HG02678 (cell line): ENCODE results near the gene TLCD3B.
"Not testable (repeated sequence)": the region's sequence is repeated elsewhere in the genome, so short reads cannot be mapped to it uniquely, and the experiment has no call there.

Experiments
- ATAC-seq: cut with Tn5 transposase; IDR thresholded peaks from one replicate; pipeline ENCODE4 v1.9.1; 2021; ENCODE audit warnings: mild to moderate bottlenecking, moderate library complexity; ENCODE audit not compliant: unreplicated experiment

TLCD3B gene

DNA sequence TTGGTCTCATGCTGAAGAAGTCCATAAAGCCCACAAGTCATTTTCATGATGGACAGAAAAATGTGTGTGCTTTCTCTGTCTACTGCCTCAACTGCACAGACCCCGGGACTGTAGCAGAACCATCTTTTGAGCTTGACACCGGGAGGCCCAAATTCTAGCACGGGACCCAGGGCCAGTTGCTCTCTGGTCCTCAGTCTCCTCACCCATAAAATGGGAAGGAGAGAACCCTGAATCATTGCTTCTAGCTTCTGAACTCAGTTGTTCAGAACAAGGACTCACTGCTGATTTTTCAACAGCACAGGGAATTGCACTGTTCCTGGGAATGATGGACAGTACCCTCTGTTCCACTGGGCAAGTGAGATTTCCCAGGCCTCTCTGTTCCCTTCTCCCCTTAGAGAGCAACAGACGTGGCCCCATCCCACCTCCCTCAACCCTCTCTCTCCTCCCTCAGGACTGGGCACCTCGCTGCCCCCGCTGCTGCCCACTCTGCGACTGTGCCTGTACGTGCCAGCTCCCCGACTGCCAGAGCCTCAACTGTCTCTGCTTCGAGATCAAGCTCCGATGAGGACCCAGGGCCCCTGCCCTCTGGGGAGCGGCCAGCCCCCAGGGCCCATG is 32.3 kb upstream of the TLCD3B start:
- ATAC-seq, result no peak

DNA sequence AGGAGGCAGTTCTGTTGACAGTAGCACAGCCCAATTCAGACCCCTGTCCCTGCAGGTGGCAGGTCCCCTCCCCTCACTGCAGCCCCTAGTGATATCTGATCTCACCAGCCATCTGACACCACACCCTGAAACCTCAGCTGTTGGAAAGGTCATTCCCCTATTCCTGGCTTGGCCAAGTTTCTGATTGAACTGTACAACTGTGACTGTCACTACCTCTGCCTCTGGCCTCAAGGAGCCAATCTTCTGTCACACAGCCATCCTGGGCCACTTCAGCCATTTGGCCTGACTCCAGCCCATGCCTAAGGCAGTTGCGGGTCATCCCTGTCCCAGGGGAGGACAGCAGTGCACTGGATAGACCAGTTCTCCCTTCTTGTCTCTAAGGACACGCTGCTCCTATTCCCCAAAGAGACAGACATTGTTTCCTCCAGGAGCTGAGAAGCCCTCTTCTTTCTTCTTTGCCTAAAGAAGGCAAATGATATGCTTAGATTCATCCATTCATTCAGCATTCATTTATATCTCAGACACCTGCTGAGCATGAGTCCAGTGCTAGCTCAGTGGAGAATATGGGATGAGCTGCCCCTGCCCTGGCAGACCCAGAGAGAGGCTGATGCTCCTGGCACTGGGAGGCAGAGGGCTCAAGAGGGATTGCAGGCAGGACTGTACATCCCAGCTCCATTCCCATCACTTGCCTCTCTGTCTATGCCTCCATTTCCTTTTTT is 29.9 kb upstream of the TLCD3B start:
- no peak for ATAC-seq

GRCh38 chr16:30060346-30060745 is 29.3 kb upstream of the TLCD3B start:
- no peak for ATAC-seq

- no peak for ATAC-seq
Observed at GRCh38 chr16:30054959-30055553, 24.0 kb upstream of the TLCD3B start.

GRCh38 chr16:30054451-30054850 is 23.4 kb upstream of the TLCD3B start:
- no peak for ATAC-seq

DNA sequence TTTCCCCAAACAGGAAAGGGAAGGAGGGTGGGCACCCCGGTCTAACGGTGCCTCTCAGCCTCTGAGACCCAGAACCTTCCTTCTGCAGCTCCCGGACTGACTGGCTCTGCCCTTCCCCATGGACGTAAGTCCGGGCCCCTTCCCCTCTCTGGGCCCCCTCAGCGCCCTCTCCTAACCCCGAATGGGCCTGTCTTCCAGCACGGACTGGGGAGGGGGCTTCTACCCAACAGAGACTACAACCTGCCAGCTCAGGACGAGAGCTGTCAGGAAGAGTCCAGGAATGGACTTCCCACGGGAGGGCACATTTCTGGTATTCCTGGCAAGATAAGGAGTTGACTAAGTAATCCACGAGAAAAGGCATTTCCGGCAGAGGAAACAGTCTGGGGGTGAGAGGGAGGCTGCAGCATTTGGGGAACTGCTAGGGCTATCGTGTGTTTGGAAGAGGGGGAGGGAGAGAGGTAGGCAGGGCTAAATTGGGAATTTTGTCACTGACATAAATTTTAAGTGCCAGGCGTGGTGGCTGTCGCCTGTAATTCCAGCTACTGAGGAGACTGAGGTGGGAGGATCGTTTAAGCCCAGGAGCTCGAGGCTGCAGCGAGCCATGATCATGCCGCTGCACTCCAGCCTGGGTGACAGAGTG is 22.4 kb upstream of the TLCD3B start:
- ATAC-seq, result no peak

DNA sequence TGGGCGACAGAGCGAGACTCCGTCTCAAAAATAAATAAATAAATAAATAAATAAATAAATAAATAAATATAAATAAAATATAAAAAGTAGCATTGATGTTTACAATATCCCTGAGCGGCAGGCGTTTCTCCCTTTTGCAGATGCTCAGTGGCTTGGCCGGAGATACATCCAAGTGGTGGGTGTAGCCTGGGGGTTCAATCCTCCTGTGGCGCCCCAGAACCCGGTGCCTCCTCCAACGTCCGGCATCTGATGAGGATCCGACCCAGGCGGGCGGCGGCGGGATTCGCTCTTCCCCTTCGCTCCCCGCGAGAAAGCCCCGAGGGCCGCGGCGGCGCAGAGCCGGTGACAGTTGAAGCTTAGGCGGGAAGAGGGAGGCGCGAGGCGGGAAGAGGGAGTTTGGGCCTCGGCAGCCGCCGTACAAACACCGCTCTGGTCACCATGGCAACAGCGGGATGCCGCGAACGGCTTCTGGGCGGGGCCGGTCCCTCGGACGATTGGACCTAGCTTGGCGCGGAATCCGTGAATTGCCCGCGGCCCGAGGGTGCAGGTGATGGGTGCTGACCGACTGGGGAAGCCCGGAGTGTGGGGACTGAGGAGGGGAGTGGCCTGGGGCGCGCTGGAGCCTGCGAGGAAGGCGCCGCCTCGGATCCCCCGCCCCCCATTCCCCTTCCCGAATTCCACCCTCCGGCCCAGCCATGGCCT is 21.8 kb upstream of the TLCD3B start:
- peak; percentile 79 for ATAC-seq

GRCh38 chr16:30051518-30051917 is 20.4 kb upstream of the TLCD3B start:
- ATAC-seq, result no peak

- ATAC-seq, result no peak
Observed at GRCh38 chr16:30049871-30050270, 18.8 kb upstream of the TLCD3B start.

DNA sequence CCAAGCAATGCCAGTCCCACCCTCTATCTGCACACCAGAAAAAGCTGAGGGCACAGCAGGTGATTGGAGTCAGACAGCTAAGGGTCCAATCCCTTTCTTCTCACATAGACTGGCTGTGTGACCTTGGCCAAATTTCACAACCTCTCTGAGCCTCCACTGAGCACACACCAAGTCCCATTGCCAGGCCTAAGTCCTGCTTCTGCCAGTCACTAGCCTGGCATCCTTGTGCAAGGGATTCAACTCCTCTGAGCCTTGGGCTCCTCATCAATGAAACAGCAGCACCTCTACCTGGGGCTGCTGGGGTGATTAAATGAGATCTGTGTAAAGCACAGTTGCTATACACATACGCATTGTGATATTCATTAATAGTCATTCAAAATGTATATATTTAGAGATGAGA is 15.5 kb upstream of the TLCD3B start:
- ATAC-seq, result no peak

DNA sequence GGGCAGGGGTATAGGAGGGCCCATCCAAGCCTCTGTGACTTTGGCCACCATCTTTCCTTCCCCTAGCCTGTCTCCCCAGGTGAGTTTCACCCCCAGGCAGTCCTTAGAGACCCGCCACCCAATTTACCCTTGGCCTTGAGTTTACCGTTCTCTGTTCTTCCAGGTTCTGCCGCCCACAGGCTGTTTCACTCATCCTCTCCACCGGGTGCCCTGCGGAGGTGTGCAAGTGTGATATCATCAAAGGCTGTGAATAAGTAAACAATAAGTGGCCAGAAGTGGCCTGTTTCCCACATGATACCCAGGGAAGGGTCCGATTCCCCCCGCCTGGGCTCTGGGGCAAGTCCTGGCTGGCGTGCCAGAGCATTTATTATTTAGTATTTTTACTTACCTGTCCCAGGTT is 15.1 kb upstream of the TLCD3B start:
- ATAC-seq, result no peak

GRCh38 chr16:30041841-30042240 is 10.8 kb upstream of the TLCD3B start:
- ATAC-seq, result no peak

- ATAC-seq, result not testable (repeated sequence)
Observed at GRCh38 chr16:30040690-30041089, 9.6 kb upstream of the TLCD3B start.

- no peak for ATAC-seq
Observed at GRCh38 chr16:30040221-30040620, 9.2 kb upstream of the TLCD3B start.

DNA sequence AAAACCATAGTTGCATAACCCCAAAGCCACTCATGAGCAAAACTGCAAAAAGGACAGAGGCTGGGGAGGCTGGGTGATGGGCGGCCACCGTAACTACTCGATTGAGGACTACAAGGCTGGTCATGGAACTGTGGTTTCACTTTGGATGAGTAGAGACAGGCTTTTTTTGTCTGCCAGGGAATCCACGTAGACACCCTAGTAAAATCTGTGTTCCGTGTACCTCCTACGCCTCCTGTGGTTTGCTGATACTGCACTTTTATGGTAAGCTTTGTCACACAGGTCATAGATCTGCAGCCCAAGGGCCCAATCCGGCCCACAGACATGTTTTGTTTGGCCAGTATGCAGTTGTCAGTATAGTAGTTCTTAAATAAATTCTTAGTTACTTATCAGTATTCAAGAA is 2.2 kb upstream of the TLCD3B start:
- ATAC-seq, result no peak

DNA sequence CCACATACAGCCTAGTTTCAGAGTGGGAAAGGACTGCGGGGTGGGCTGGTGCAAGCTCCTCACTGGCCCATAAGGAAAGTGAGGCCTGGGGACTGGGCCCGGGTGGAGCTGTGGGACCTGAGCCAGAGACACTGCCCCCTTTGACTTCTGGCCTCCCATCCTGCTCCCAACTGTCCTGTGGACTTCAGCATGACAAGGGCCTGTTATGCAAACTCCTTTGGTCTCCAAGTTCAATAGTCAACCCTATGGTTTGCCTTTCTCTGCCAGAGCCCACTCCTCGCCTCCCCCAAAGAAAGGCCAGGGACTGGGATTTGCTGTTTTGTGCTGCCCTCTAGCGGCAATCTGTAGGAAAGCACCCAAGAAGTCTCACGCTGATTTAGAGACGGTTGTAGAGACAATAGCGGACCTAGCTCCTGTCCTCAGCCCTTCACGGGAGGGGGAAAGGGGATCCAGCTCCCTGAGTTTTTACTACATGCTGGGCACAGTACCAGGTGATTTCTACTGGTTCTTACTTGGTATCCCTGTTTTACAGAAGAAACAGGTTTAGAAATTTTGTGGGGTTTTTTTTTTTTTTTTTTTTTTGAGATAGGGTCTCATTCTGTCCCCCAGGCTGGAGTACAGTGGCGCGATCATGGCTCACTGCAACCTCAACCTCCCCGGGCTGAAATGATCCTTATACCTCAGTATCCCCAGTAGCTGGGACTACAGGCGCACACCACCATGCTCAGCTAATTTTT is 1.2 kb upstream of the TLCD3B start:
- no peak for ATAC-seq

- ATAC-seq, result no peak
Observed at GRCh38 chr16:30031477-30031918, 427 bp upstream of the TLCD3B start.

- ATAC-seq, result no peak
Observed at GRCh38 chr16:30030011-30030685, 923 bp downstream of the TLCD3B start.

GRCh38 chr16:30028438-30029076 is 2.5 kb downstream of the TLCD3B start:
- no peak for ATAC-seq
